GM23338 (cell line): ENCODE measurements around the gene LPAR6. TPM values are rescaled to one million over a fixed set of nuclear protein-coding genes. Genes with fewer than 3 reads are reported as not detected.

ENCODE experiments used
- ATAC-seq: fragments of 200-7000 bp; cut with Tn5 transposase; 3 replicates; pipeline ENCODE4 v1.9.1; 2020
- DNase-seq: peaks from one replicate; pipeline ENCODE4 v3.0.0-alpha.2; 2015; ENCODE audit warnings: low spot score
- H2AFZ ChIP-seq: fragments of 200-600 bp; sonication (generic); 2 replicates; pipeline ENCODE4 v1.8.0; 2016; ENCODE audit warnings: antibody characterized with exemption, mild to moderate bottlenecking, moderate library complexity
- H3F3A ChIP-seq: fragments of 200-600 bp; sonication (generic); replicated peaks from 2 replicates; pipeline ENCODE4 v1.8.0; 2017; ENCODE audit warnings: antibody characterized with exemption, mixed run types, low read depth
- H3K27ac ChIP-seq: fragments of 200-600 bp; sonication (generic); 2 replicates; pipeline ENCODE4 v1.6.1; 2016; ENCODE audit warnings: low read depth
- H3K27me3 ChIP-seq: fragments of 200-600 bp; sonication (generic); 2 replicates; pipeline ENCODE4 v1.8.0; 2016; ENCODE audit warnings: mild to moderate bottlenecking, mixed run types, moderate library complexity; ENCODE audit not compliant: insufficient read depth
- H3K36me3 ChIP-seq: fragments of 200-600 bp; sonication (generic); 2 replicates; pipeline ENCODE4 v1.8.0; 2016; ENCODE audit warnings: mild to moderate bottlenecking; ENCODE audit not compliant: insufficient read depth
- H3K4me1 ChIP-seq: fragments of 200-600 bp; sonication (generic); 2 replicates; pipeline ENCODE4 v1.8.0; 2016; ENCODE audit warnings: mild to moderate bottlenecking, moderate library complexity; ENCODE audit not compliant: insufficient read depth
- H3K4me2 ChIP-seq: fragments of 200-600 bp; sonication (generic); 2 replicates; pipeline ENCODE4 v1.7.1; 2017; ENCODE audit warnings: mixed run types
- H3K4me3 ChIP-seq: fragments of 200-600 bp; sonication (generic); 2 replicates; pipeline ENCODE4 v1.6.1; 2016; ENCODE audit warnings: mixed run types
- H3K79me2 ChIP-seq: fragments of 200-600 bp; sonication (generic); replicated peaks from 2 replicates; pipeline ENCODE4 v1.8.0; 2017; ENCODE audit warnings: mild to moderate bottlenecking; ENCODE audit not compliant: insufficient read depth
- H3K9me2 ChIP-seq: fragments of 200-600 bp; sonication (generic); 2 replicates; pipeline ENCODE4 v1.8.0; 2017; ENCODE audit not compliant: insufficient read depth
- H4K20me1 ChIP-seq: fragments of 200-600 bp; sonication (generic); replicated peaks from 2 replicates; pipeline ENCODE4 v1.8.0; 2017; ENCODE audit warnings: mild to moderate bottlenecking; ENCODE audit not compliant: insufficient read depth
- H3K27ac Mint-ChIP-seq: 2 replicates; pipeline ENCODE4 v1.8.0; 2020; ENCODE audit warnings: inconsistent platforms, mild to moderate bottlenecking, moderate library complexity, mixed read lengths
- H3K27me3 Mint-ChIP-seq: 3 replicates; pipeline ENCODE4 v1.8.0; 2022; ENCODE audit warnings: low read depth, mild to moderate bottlenecking, moderate library complexity, mixed read lengths, inconsistent platforms; ENCODE audit not compliant: insufficient read depth, poor library complexity
- H3K36me3 Mint-ChIP-seq: 3 replicates; pipeline ENCODE4 v1.8.0; 2021; ENCODE audit warnings: low read depth, mild to moderate bottlenecking, inconsistent platforms, moderate library complexity, mixed read lengths
- H3K4me1 Mint-ChIP-seq: 3 replicates; pipeline ENCODE4 v1.8.0; 2020; ENCODE audit warnings: mild to moderate bottlenecking, inconsistent platforms, mixed read lengths
- H3K4me3 Mint-ChIP-seq: 3 replicates; pipeline ENCODE4 v1.8.0; 2021; ENCODE audit warnings: moderate library complexity, mild to moderate bottlenecking, inconsistent platforms, mixed read lengths
- H3K9me3 Mint-ChIP-seq: 3 replicates; pipeline ENCODE4 v1.8.0; 2020; ENCODE audit warnings: moderate library complexity, mild to moderate bottlenecking, inconsistent platforms, mixed read lengths
- CREB1 ChIP-seq: fragments of 250-450 bp; sonication (Bioruptor Pico); IDR thresholded peaks from 2 replicates; pipeline ENCODE4 v1.5.0; 2020; ENCODE audit warnings: low read depth, mild to moderate bottlenecking, moderate library complexity
- EZH2 ChIP-seq: fragments of 200-600 bp; sonication (generic); IDR thresholded peaks from one replicate; pipeline ENCODE4 v1.8.0; 2017; ENCODE audit warnings: antibody characterized with exemption, mild to moderate bottlenecking, low read depth; ENCODE audit not compliant: unreplicated experiment
- EZH2phosphoT487 ChIP-seq: fragments of 200-600 bp; sonication (generic); IDR thresholded peaks from one replicate; pipeline ENCODE4 v1.8.1; 2018; ENCODE audit warnings: antibody characterized with exemption; ENCODE audit not compliant: unreplicated experiment
- JUNB ChIP-seq: IDR thresholded peaks from one replicate; pipeline ENCODE4 v1.6.1; 2016; ENCODE audit warnings: antibody characterized with exemption; ENCODE audit not compliant: unreplicated experiment
- NANOG ChIP-seq: IDR thresholded peaks from 2 replicates; pipeline ENCODE4 v1.6.1; 2016; ENCODE audit warnings: antibody characterized with exemption, borderline replicate concordance
- STAT1 ChIP-seq: IDR thresholded peaks from one replicate; pipeline ENCODE4 v1.6.1; 2016; ENCODE audit warnings: antibody characterized with exemption; ENCODE audit not compliant: unreplicated experiment
- ZNF114 ChIP-seq: fragments of 250-450 bp; sonication (Bioruptor Pico); IDR thresholded peaks from 2 replicates; pipeline ENCODE4 v1.5.0; 2020; ENCODE audit warnings: mild to moderate bottlenecking, moderate library complexity
- ZNF331 ChIP-seq: fragments of 250-450 bp; sonication (Bioruptor Pico); IDR thresholded peaks from 2 replicates; pipeline ENCODE4 v1.5.0; 2020; ENCODE audit warnings: low read depth, mild to moderate bottlenecking, moderate library complexity
- polyA plus RNA-seq: library from polyadenylated mRNA; unstranded; fragments of >200 nt; fragmentation: Nextera tagmentation; extraction: Ambion mirVana; gene quantifications from 2 replicates; pipeline ENCODE4 v1.2.1, GENCODE V29; 2016
- total RNA-seq: library from RNA; depleted of rRNA; stranded (reverse); fragments of >200 nt; shearing (Covaris generic); gene quantifications from 2 replicates; pipeline ENCODE4 v1.2.3, GENCODE V29; 2014
- TF ChIP-seq, protein P1 (sequence below), 2 experiments: fragments of 200-600 bp in 1 of 2; sonication (generic) in 1 of 2; conservative IDR thresholded peaks; 2 replicates each; pipeline versions ENCODE4 v1.5.1 to v1.6.1; 2016 to 2017; ENCODE audit warnings: antibody characterized with exemption in 2 of 2, low read depth in 2 of 2, mild to moderate bottlenecking in 2 of 2, moderate library complexity in 1 of 2
- TF ChIP-seq, protein P2 (sequence below): IDR thresholded peaks from one replicate; pipeline ENCODE4 v1.6.1; 2018; ENCODE audit warnings: antibody characterized with exemption; ENCODE audit not compliant: unreplicated experiment
- TF ChIP-seq, protein P3 (sequence below): fragments of 250-450 bp; sonication (Bioruptor Pico); IDR thresholded peaks from 2 replicates; pipeline ENCODE4 v1.5.0; 2020; ENCODE audit warnings: mild to moderate bottlenecking, moderate library complexity

Gene LPAR6
- total and polyA plus RNA-seq, 2 experiments from 2014 or later: 1.4 to 2.1 TPM

DNA sequence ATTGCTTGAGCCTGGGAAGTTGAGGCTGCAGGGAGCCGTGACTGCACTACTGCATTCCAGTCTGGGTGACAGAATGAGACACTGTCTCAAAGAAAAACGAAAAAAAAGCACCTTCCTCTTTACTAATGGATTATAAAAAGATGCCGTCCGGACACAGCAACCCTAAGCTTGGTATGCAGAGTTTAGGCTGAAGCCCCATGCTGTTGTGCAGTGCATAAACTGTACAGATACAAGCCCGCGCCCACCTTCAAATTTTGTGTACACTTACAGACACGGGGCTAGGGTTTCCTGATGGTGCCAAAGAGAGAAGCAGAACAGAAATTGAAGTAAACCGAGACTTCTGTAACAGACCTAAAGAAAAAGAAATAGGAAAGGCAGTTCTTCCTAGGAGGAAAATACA lies 9.0 kb downstream of the LPAR6 start (continued):
- TF ChIP-seq, protein P1, sequence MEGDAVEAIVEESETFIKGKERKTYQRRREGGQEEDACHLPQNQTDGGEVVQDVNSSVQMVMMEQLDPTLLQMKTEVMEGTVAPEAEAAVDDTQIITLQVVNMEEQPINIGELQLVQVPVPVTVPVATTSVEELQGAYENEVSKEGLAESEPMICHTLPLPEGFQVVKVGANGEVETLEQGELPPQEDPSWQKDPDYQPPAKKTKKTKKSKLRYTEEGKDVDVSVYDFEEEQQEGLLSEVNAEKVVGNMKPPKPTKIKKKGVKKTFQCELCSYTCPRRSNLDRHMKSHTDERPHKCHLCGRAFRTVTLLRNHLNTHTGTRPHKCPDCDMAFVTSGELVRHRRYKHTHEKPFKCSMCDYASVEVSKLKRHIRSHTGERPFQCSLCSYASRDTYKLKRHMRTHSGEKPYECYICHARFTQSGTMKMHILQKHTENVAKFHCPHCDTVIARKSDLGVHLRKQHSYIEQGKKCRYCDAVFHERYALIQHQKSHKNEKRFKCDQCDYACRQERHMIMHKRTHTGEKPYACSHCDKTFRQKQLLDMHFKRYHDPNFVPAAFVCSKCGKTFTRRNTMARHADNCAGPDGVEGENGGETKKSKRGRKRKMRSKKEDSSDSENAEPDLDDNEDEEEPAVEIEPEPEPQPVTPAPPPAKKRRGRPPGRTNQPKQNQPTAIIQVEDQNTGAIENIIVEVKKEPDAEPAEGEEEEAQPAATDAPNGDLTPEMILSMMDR (conservative IDR thresholded peaks at IDR 0.05; ENCODE audit: low read depth in 2 of 2): no peak
- no peak for TF ChIP-seq NANOG

DNA sequence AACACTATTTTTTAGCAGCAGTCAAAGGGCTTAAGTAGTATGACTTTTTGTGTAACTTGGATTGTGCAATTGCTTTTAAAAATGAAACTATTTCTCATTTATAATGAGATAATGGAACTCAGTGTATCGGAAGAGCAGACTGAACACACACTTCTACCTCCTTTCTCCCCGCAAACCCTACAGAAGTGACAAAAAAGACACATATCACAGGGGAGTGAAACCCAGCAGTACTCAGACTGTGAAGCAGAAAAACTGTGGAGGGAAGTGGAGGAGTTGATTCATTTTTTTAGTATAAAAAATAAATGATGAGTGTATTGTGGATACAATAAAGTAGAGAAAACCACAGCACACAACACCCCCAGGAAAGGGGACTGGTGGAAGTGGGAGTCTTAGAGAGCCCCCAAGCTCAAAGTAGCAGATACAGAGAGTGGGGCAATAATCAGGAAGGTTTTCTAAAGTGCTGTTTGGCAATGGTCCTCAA lies 9.7 kb downstream of the LPAR6 start:
- no peak for ATAC-seq
- H3K9me2 ChIP-seq: no peaks in the 10 kb centered on the region
- H3K4me3 ChIP-seq: no peak overlapping the region
- Mint-ChIP-seq H3K27me3 (no peaks in the 10 kb centered on the region), H3K4me1 (no peaks in the 10 kb centered on the region; the same call in 2 of the 3 replicates), H3K9me3 (no peaks in the 10 kb centered on the region), H3K4me3 (no peak overlapping the region), H3K36me3 (no peaks in the 10 kb centered on the region), H3K27ac (no peak overlapping the region)
- no peaks in the 10 kb centered on the region for H3F3A ChIP-seq
- no peaks in the 10 kb centered on the region for H3K79me2 ChIP-seq
- H3K4me2 ChIP-seq: no peak overlapping the region
- no peak overlapping the region for H2AFZ ChIP-seq
- TF ChIP-seq, protein P2, sequence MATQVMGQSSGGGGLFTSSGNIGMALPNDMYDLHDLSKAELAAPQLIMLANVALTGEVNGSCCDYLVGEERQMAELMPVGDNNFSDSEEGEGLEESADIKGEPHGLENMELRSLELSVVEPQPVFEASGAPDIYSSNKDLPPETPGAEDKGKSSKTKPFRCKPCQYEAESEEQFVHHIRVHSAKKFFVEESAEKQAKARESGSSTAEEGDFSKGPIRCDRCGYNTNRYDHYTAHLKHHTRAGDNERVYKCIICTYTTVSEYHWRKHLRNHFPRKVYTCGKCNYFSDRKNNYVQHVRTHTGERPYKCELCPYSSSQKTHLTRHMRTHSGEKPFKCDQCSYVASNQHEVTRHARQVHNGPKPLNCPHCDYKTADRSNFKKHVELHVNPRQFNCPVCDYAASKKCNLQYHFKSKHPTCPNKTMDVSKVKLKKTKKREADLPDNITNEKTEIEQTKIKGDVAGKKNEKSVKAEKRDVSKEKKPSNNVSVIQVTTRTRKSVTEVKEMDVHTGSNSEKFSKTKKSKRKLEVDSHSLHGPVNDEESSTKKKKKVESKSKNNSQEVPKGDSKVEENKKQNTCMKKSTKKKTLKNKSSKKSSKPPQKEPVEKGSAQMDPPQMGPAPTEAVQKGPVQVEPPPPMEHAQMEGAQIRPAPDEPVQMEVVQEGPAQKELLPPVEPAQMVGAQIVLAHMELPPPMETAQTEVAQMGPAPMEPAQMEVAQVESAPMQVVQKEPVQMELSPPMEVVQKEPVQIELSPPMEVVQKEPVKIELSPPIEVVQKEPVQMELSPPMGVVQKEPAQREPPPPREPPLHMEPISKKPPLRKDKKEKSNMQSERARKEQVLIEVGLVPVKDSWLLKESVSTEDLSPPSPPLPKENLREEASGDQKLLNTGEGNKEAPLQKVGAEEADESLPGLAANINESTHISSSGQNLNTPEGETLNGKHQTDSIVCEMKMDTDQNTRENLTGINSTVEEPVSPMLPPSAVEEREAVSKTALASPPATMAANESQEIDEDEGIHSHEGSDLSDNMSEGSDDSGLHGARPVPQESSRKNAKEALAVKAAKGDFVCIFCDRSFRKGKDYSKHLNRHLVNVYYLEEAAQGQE: no peak
- TF ChIP-seq EZH2 (no peak), STAT1 (no peak), EZH2phosphoT487 (no peak), JUNB (no peak), CREB1 (no peak), ZNF114 (no peak), ZNF331 (CRISPR knock-in tag) (no peak)
- TF ChIP-seq, protein P1 (conservative IDR thresholded peaks at IDR 0.05; ENCODE audit: low read depth in 2 of 2): no peak
- TF ChIP-seq, protein P3, sequence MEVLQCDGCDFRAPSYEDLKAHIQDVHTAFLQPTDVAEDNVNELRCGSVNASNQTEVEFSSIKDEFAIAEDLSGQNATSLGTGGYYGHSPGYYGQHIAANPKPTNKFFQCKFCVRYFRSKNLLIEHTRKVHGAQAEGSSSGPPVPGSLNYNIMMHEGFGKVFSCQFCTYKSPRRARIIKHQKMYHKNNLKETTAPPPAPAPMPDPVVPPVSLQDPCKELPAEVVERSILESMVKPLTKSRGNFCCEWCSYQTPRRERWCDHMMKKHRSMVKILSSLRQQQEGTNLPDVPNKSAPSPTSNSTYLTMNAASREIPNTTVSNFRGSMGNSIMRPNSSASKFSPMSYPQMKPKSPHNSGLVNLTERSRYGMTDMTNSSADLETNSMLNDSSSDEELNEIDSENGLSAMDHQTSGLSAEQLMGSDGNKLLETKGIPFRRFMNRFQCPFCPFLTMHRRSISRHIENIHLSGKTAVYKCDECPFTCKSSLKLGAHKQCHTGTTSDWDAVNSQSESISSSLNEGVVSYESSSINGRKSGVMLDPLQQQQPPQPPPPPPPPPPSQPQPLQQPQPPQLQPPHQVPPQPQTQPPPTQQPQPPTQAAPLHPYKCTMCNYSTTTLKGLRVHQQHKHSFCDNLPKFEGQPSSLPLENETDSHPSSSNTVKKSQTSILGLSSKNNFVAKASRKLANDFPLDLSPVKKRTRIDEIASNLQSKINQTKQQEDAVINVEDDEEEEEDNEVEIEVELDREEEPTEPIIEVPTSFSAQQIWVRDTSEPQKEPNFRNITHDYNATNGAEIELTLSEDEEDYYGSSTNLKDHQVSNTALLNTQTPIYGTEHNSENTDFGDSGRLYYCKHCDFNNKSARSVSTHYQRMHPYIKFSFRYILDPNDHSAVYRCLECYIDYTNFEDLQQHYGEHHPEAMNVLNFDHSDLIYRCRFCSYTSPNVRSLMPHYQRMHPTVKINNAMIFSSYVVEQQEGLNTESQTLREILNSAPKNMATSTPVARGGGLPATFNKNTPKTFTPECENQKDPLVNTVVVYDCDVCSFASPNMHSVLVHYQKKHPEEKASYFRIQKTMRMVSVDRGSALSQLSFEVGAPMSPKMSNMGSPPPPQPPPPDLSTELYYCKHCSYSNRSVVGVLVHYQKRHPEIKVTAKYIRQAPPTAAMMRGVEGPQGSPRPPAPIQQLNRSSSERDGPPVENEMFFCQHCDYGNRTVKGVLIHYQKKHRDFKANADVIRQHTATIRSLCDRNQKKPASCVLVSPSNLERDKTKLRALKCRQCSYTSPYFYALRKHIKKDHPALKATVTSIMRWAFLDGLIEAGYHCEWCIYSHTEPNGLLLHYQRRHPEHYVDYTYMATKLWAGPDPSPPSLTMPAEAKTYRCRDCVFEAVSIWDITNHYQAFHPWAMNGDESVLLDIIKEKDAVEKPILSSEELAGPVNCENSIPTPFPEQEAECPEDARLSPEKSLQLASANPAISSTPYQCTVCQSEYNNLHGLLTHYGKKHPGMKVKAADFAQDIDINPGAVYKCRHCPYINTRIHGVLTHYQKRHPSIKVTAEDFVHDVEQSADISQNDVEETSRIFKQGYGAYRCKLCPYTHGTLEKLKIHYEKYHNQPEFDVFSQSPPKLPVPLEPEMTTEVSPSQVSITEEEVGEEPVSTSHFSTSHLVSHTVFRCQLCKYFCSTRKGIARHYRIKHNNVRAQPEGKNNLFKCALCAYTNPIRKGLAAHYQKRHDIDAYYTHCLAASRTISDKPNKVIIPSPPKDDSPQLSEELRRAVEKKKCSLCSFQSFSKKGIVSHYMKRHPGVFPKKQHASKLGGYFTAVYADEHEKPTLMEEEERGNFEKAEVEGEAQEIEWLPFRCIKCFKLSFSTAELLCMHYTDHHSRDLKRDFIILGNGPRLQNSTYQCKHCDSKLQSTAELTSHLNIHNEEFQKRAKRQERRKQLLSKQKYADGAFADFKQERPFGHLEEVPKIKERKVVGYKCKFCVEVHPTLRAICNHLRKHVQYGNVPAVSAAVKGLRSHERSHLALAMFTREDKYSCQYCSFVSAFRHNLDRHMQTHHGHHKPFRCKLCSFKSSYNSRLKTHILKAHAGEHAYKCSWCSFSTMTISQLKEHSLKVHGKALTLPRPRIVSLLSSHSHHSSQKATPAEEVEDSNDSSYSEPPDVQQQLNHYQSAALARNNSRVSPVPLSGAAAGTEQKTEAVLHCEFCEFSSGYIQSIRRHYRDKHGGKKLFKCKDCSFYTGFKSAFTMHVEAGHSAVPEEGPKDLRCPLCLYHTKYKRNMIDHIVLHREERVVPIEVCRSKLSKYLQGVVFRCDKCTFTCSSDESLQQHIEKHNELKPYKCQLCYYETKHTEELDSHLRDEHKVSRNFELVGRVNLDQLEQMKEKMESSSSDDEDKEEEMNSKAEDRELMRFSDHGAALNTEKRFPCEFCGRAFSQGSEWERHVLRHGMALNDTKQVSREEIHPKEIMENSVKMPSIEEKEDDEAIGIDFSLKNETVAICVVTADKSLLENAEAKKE (CRISPR knock-in tag): no peak
- DNase-seq: no peak
- H3K27ac ChIP-seq: no peak overlapping the region
- H4K20me1 ChIP-seq: no peaks in the 10 kb centered on the region
- no peaks in the 10 kb centered on the region for H3K4me1 ChIP-seq
- no peaks in the 10 kb centered on the region for H3K27me3 ChIP-seq
- H3K36me3 ChIP-seq: no peaks in the 10 kb centered on the region
